Measurements from ENCODE around the gene MED26. TPM values are rescaled to one million over a fixed set of nuclear protein-coding genes. Genes with fewer than 3 reads are reported as not detected.

Gene MED26
- total and polyA plus RNA-seq, 2 of the 13 experiments (the other 11 are each of a cell fraction or from before 2014, with no cell fraction given), result 3.5 to 3.8 TPM

DNA sequence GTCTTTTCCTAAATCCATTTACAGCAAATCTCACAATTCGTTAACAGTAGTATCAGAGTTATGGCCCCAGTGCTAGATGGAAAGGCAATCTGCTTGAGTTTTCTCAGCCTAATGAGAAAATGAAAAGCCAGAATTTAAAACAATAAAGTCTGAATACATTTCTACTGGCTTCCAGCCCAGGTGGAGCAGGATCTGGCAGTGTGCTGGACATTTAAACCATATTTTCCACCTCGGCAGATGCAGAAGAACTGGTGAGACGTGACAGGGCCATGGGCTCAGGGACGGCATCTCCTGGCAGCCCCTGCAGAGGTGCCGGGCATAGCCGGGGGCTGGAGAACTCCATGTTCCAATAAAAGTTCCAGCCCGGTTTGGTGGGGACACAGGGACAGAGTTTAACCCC, 24.9 kb upstream of the MED26 start:
- no peak for FAIRE-seq
- Histone ChIP-seq H3K4me1 (ENCODE audit: insufficient read depth, low read length) (peaks cover 11% of the 10 kb centered on the region; the same call in 1 of the 2 replicates), H3K9me3 (ENCODE audit: low read length) (no peaks in the 10 kb centered on the region), H3K36me3 (replicated peaks in 1 of 2; ENCODE audit: control insufficient read depth in 1 of 2, insufficient read depth in 2 of 2, low read length in 2 of 2) (peaks cover 33 to 55% of the 10 kb centered on the region in 2 experiments), H4K20me1 (ENCODE audit: insufficient read depth, low read length) (peaks cover 5% of the 10 kb centered on the region; the same call in 1 of the 2 replicates), H3K4me2 (ENCODE audit: low read depth, low read length) (no peak overlapping the region), H3K27me3 (ENCODE audit: control insufficient read depth in 1 of 2, insufficient read depth in 2 of 2, low read length in 2 of 2) (no peaks in the 10 kb centered on the region), H3K27ac (ENCODE audit: extremely low read length, insufficient read depth, low read length) (no peak overlapping the region), H3K79me2 (ENCODE audit: insufficient read depth, low read length) (peaks cover 14% of the 10 kb centered on the region), H2AFZ (ENCODE audit: low read length) (no peak overlapping the region), H3K9ac (ENCODE audit: insufficient read depth, low read depth, low read length) (no peak overlapping the region), H3K4me3 (replicated peaks in 1 of 3; ENCODE audit: insufficient read depth in 1 of 3, low read depth in 2 of 3, low read length in 3 of 3) (no peak overlapping the region)
- TF ChIP-seq POLR2AphosphoS2 (IDR thresholded peaks at IDR 0.05; ENCODE audit: low read depth, low read length) (no peak), CHD4 (IDR thresholded peaks at IDR 0.05; ENCODE audit: borderline replicate concordance, low read length) (no peak), ZNF747 (CRISPR knock-in tag; IDR thresholded peaks at IDR 0.05; ENCODE audit: borderline replicate concordance) (no peak), SAP130 (CRISPR knock-in tag; IDR thresholded peaks at IDR 0.05; ENCODE audit: low read depth) (no peak), POLR2AphosphoS5 (IDR thresholded peaks at IDR 0.05; ENCODE audit: low read depth, low read length) (no peak), ZNF234 (CRISPR knock-in tag; conservative IDR thresholded peaks at IDR 0.05) (no peak), SETDB1 (CRISPR knock-in tag; IDR thresholded peaks at IDR 0.05; ENCODE audit: borderline replicate concordance) (no peak), CHCHD3 (CRISPR knock-in tag; IDR thresholded peaks at IDR 0.05) (no peak), STAG1 (CRISPR knock-in tag; IDR thresholded peaks at IDR 0.05) (no peak), MEF2D (CRISPR knock-in tag; IDR thresholded peaks at IDR 0.05) (no peak), NAIF1 (CRISPR knock-in tag; IDR thresholded peaks at IDR 0.05; ENCODE audit: borderline replicate concordance) (no peak), NFKBIZ (CRISPR knock-in tag; IDR thresholded peaks at IDR 0.05) (no peak), ZBTB1 (CRISPR knock-in tag; IDR thresholded peaks at IDR 0.05; ENCODE audit: borderline replicate concordance) (no peak), GFI1 (CRISPR knock-in tag; IDR thresholded peaks at IDR 0.05; ENCODE audit: borderline replicate concordance) (no peak)
- TF ChIP-seq, protein P1, sequence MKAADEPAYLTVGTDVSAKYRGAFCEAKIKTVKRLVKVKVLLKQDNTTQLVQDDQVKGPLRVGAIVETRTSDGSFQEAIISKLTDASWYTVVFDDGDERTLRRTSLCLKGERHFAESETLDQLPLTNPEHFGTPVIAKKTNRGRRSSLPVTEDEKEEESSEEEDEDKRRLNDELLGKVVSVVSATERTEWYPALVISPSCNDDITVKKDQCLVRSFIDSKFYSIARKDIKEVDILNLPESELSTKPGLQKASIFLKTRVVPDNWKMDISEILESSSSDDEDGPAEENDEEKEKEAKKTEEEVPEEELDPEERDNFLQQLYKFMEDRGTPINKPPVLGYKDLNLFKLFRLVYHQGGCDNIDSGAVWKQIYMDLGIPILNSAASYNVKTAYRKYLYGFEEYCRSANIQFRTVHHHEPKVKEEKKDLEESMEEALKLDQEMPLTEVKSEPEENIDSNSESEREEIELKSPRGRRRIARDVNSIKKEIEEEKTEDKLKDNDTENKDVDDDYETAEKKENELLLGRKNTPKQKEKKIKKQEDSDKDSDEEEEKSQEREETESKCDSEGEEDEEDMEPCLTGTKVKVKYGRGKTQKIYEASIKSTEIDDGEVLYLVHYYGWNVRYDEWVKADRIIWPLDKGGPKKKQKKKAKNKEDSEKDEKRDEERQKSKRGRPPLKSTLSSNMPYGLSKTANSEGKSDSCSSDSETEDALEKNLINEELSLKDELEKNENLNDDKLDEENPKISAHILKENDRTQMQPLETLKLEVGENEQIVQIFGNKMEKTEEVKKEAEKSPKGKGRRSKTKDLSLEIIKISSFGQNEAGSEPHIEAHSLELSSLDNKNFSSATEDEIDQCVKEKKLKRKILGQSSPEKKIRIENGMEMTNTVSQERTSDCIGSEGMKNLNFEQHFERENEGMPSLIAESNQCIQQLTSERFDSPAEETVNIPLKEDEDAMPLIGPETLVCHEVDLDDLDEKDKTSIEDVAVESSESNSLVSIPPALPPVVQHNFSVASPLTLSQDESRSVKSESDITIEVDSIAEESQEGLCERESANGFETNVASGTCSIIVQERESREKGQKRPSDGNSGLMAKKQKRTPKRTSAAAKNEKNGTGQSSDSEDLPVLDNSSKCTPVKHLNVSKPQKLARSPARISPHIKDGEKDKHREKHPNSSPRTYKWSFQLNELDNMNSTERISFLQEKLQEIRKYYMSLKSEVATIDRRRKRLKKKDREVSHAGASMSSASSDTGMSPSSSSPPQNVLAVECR (CRISPR knock-in tag; IDR thresholded peaks at IDR 0.05; ENCODE audit: borderline replicate concordance), result no peak
- WGBS (ENCODE audit: low lambda C conversion rate), result 100% methylated on average over 7 of the region's 7 CpGs
- no peak for ATAC-seq
- DNase-seq (ENCODE audit: low spot score), result no peak
- no TSS peak for BruUV-seq (replicated peaks)
- ChIA-PET POLR2A (no interaction called here), CTCF (ENCODE audit: low intra/inter-chr PET ratio, low total read pairs) (no interaction called here)
- intact Hi-C loops (cut with micrococcal nuclease; ENCODE audit: unreplicated experiment), result no loop called here
- in situ Hi-C loops (cut with HindIII; ENCODE audit: extremely low pct_ligation_motif_present, low pct_unique_long_range_greater_than_20kb), result no loop called here
